Upper lobe of left lung (tissue), 6 donors: Measurements from ENCODE around the gene STN1. TPM values are rescaled to one million over a fixed set of nuclear protein-coding genes. Genes with fewer than 3 reads are reported as not detected.
A peak's percentile ranks its signal among the peaks of the same experiment; 100 is the strongest.

Experiments
- ATAC-seq, 2 donors: fragments of 200-7000 bp; cut with Tn5 transposase; one replicate each; pipeline ENCODE4 v1.9.1; 2022; ENCODE audit warnings: mild to moderate bottlenecking in 2 of 2, moderate library complexity in 2 of 2; ENCODE audit not compliant: low FRiP score in 2 of 2
- DNase-seq, 2 donors: peaks; one replicate each; pipeline ENCODE4 v3.0.0-alpha.2; 2019 to 2020
- H3K27ac ChIP-seq, 4 donors: fragments of 200-600 bp; sonication (generic); one replicate each; pipeline ENCODE4 v1.5.1; 2016 to 2019
- H3K27me3 ChIP-seq, 4 donors: fragments of 200-600 bp; sonication (generic); one replicate each; pipeline ENCODE4 v1.5.1; 2017 to 2019
- H3K36me3 ChIP-seq, 4 donors: fragments of 200-600 bp; sonication (generic); one replicate each; pipeline ENCODE4 v1.5.1; 2016 to 2019
- H3K4me1 ChIP-seq, 4 donors: fragments of 200-600 bp; sonication (generic); one replicate each; pipeline ENCODE4 v1.5.1; 2018 to 2019
- H3K4me3 ChIP-seq, 4 donors: fragments of 200-600 bp; sonication (generic); one replicate each; pipeline ENCODE4 v1.5.1; 2017 to 2019; ENCODE audit warnings: mild to moderate bottlenecking in 2 of 4, moderate library complexity in 1 of 4
- H3K9me3 ChIP-seq, 4 donors: fragments of 200-600 bp; sonication (generic); one replicate each; pipeline ENCODE4 v1.5.1; 2018 to 2019
- EP300 ChIP-seq, 4 donors: sonication (generic); formaldehyde crosslinking; IDR thresholded peaks; one replicate each; pipeline ENCODE4 v1.5.1; 2017; ENCODE audit warnings: antibody characterized with exemption in 4 of 4, control low read depth in 2 of 4
- POLR2A ChIP-seq, 4 donors: fragments of 450-650 bp; IDR thresholded peaks; one replicate each; pipeline ENCODE4 v1.5.1; 2016 to 2017; ENCODE audit warnings: antibody characterized with exemption in 4 of 4, mild to moderate bottlenecking in 2 of 4
- POLR2AphosphoS5 ChIP-seq, 2 donors: sonication (generic); formaldehyde crosslinking; IDR thresholded peaks; one replicate each; pipeline ENCODE4 v1.5.1; 2017; ENCODE audit warnings: antibody characterized with exemption in 2 of 2
- WGBS, 2 donors: methylation state at CpG; one replicate each; pipeline ENCODE4 v1.1.5; 2017 to 2018; 5-methylcytosine and 5-hydroxymethylcytosine counted together
- total RNA-seq, 6 donors: library from RNA; depleted of rRNA in 4 of 6; stranded (reverse); fragments of >200 nt in 4 of 6; gene quantifications; one replicate each; pipeline versions ENCODE4 v1.1.0 to v1.2.1, GENCODE V29; 2016 to 2021
- TF ChIP-seq, protein P1 (sequence below), 6 experiments: fragments of 450-650 bp in 4 of 6; fragments of 200-600 bp in 2 of 6; sonication (generic) in 2 of 6; IDR thresholded peaks; one replicate each; pipeline ENCODE4 v1.5.1; 2016 to 2019; ENCODE audit warnings: antibody characterized with exemption in 6 of 6
- donor health status: DM: no; HTN: no; CAD: no; lungs with moderate emphysema.
- donor health status: DM: no; HTN: yes; CAD: no; lungs with severe emphysema.

STN1 gene
- total RNA-seq, 6 donors from 2014 or later = 36.3 to 71.4 (median 53.4) TPM

DNA sequence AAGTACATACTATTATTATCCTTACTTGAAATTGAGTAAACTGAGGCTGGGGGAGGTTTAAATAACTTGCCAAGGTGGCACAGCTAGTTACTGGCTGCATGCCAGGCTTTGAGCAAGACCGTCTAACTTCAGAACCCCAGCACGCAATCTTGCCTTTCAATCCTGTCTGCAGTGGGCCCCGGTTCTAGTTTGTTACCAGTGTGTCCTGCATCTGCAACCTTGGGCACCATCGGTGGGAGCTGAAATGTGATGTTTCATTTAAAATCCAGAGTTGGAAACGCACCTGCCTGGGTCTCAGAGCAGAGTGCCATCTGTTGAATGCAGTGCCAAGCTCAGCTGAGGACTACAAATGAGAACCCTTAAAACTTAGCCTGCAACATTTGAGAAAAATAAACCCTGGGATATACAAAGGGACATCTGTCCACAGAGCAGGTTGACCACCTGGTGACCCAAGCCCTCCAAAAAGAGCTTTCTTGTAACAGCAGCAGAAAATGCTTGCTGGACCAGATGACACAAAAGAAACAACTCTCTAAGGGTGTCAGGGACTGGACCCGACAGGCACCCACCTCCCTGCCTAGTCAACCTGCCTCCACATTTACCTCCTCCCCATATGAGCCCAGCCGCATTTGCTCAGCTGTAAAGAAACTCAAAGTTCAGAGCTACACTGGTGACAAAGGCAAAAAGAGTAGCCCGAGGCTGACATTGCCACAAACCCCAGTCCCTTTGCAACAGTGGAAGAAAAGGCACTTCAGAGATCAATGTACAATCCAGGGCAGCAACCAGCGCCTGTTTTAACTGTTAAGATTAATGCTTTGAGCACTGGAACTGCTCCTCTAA lies 64.3 kb downstream of the STN1 start:
- H3K27ac ChIP-seq = peak overlapping the region; percentile 41 to 83 (median 71)
- peaks cover 58 to 78% (median 67%) of the 10 kb centered on the region in 4 donors for H3K4me1 ChIP-seq
- 39 to 44% methylated on average over 9 of the region's 9 CpGs for WGBS, 2 donors

DNA sequence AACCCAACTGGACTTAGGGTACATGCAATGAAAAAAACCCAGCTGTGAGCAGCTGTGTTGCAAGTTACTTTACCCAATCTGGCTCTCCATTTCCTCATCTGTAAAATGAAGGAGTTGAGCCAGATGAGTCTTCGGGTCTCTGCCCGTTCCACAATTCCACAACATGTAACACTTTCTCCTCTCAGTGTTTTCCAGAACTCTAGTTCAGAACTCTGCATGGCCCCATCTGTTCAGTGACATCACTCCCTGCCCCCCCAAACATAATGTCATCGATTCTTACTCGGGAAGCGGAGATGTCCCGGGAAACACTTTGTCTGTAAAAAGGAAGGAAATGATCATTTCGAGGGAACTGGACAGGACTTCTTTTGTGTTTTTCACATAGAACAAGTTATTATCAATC lies 65.1 kb downstream of the STN1 start:
- Histone ChIP-seq H3K27me3 (peaks cover 0 to 9% (median 0%) of the 10 kb centered on the region in 4 donors), H3K36me3 (no peaks in the 10 kb centered on the region), H3K4me3 (peak overlapping the region in 1 of 4 donors; percentile 72), H3K9me3 (no peaks in the 10 kb centered on the region), H3K4me1 (peaks cover 58 to 78% (median 70%) of the 10 kb centered on the region in 4 donors), H3K27ac (peak overlapping the region; percentile 37 to 83 (median 62))
- ATAC-seq = peak in 1 of 2 donors; percentile 33
- TF ChIP-seq POLR2AphosphoS5 (IDR thresholded peaks at IDR 0.05) (peak in 1 of 2 donors; percentile 56), EP300 (IDR thresholded peaks at IDR 0.05) (no peak), POLR2A (IDR thresholded peaks at IDR 0.05) (no peak)
- TF ChIP-seq, protein P1, sequence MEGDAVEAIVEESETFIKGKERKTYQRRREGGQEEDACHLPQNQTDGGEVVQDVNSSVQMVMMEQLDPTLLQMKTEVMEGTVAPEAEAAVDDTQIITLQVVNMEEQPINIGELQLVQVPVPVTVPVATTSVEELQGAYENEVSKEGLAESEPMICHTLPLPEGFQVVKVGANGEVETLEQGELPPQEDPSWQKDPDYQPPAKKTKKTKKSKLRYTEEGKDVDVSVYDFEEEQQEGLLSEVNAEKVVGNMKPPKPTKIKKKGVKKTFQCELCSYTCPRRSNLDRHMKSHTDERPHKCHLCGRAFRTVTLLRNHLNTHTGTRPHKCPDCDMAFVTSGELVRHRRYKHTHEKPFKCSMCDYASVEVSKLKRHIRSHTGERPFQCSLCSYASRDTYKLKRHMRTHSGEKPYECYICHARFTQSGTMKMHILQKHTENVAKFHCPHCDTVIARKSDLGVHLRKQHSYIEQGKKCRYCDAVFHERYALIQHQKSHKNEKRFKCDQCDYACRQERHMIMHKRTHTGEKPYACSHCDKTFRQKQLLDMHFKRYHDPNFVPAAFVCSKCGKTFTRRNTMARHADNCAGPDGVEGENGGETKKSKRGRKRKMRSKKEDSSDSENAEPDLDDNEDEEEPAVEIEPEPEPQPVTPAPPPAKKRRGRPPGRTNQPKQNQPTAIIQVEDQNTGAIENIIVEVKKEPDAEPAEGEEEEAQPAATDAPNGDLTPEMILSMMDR (IDR thresholded peaks at IDR 0.05) = no peak
- 35 to 49% methylated on average over 7 of the region's 7 CpGs for WGBS, 2 donors
- no peak for DNase-seq

More for the DNA sequence above, 64.3 kb downstream of the STN1 start:
- Histone ChIP-seq H3K27me3 (peaks cover 0 to 9% (median 0%) of the 10 kb centered on the region in 4 donors), H3K9me3 (no peaks in the 10 kb centered on the region), H3K4me3 (peak overlapping the region in 3 of 4 donors; percentile 68 to 72 (median 71)), H3K36me3 (no peaks in the 10 kb centered on the region)
- TF ChIP-seq POLR2A (IDR thresholded peaks at IDR 0.05) (no peak), EP300 (IDR thresholded peaks at IDR 0.05) (no peak), POLR2AphosphoS5 (IDR thresholded peaks at IDR 0.05) (no peak)
- TF ChIP-seq, protein P1 (IDR thresholded peaks at IDR 0.05) = no peak
- DNase-seq = no peak
- no peak for ATAC-seq

GRCh38 chr10:103852189-103852711 lies 65.7 kb downstream of the STN1 start:
- DNase-seq (no peak), ATAC-seq (peak in 1 of 2 donors; percentile 8)
- Histone ChIP-seq H3K27ac (peak overlapping the region; percentile 37 to 72 (median 49)), H3K27me3 (peaks cover 0 to 9% (median 0%) of the 10 kb centered on the region in 4 donors), H3K4me3 (no peak overlapping the region), H3K4me1 (peaks cover 58 to 78% (median 70%) of the 10 kb centered on the region in 4 donors), H3K9me3 (no peaks in the 10 kb centered on the region), H3K36me3 (no peaks in the 10 kb centered on the region)
- WGBS, 2 donors = 43 to 69% methylated on average over 3 to 11 of the region's 11 CpGs
- no peak for TF ChIP-seq EP300 (IDR thresholded peaks at IDR 0.05)
- TF ChIP-seq, protein P1 (IDR thresholded peaks at IDR 0.05) = no peak
- no peak for TF ChIP-seq POLR2A (IDR thresholded peaks at IDR 0.05)
- no peak for TF ChIP-seq POLR2AphosphoS5 (IDR thresholded peaks at IDR 0.05)

DNA sequence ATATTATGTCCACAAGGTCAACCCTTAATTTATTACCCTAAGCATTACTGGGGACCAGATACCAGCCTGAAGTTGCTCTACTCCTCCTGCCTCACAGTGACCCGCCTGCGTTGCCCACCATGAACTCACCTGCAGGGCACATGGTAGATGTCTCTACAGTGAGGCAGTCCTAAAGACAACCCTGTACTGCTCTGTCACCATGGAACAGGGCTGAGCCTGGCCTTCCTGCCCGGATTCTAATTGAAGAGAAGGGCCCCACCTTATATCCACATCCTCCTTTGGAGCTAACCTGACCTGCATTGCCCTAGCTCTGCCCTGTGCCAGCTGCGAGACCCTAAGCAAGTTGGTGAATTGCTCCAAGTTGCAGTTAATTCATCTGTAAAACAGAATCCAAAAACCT lies 66.7 kb downstream of the STN1 start:
- peaks cover 61 to 77% (median 72%) of the 10 kb centered on the region in 4 donors for H3K4me1 ChIP-seq
- H3K27ac ChIP-seq = peak overlapping the region in 3 of 4 donors; percentile 28 to 66 (median 31)
- no peak overlapping the region for H3K4me3 ChIP-seq
- ATAC-seq (no peak), DNase-seq (no peak)
- H3K27me3 ChIP-seq = peaks cover 0 to 9% (median 0%) of the 10 kb centered on the region in 4 donors
- H3K36me3 ChIP-seq = no peaks in the 10 kb centered on the region
- TF ChIP-seq, protein P1 (IDR thresholded peaks at IDR 0.05) = no peak
- no peak for TF ChIP-seq POLR2A (IDR thresholded peaks at IDR 0.05)
- TF ChIP-seq EP300 (IDR thresholded peaks at IDR 0.05) = no peak
- no peak for TF ChIP-seq POLR2AphosphoS5 (IDR thresholded peaks at IDR 0.05)
- H3K9me3 ChIP-seq = no peaks in the 10 kb centered on the region
- 76% methylated on average over 4 of the region's 4 CpGs for WGBS, 2 donors
